ENCODE data around the gene ZBTB45. TPM values are rescaled to one million over a fixed set of nuclear protein-coding genes. Genes with fewer than 3 reads are reported as not detected.

The ZBTB45 gene
- total and polyA plus RNA-seq, 4 donors = 3.0 to 15.6 (median 10.1) TPM

- 82 to 90% methylated on average over 7 of the region's 7 CpGs for WGBS, 2 donors
- DNase-seq (peak in 1 of 2 donors; percentile 42), ATAC-seq (ENCODE audit: low FRiP score) (no peak)
- no peaks in the 10 kb centered on the region for H3K36me3 ChIP-seq (ENCODE audit: control insufficient read depth in 1 of 2, insufficient read depth in 2 of 2, low read length in 1 of 2)
- H3K4me1 ChIP-seq (ENCODE audit: control insufficient read depth in 1 of 2, insufficient read depth in 2 of 2, low read length in 2 of 2) = peaks cover 0 to 3% of the 10 kb centered on the region in 2 donors
- intact Hi-C loops (cut with DNase I) = no loop called here
- H3K27ac ChIP-seq (ENCODE audit: low read depth in 1 of 2, low read length in 2 of 2) = peak overlapping the region in 1 of 2 donors; percentile 1
- H3K4me3 ChIP-seq (ENCODE audit: low read length in 2 of 2) = no peak overlapping the region
- no peaks in the 10 kb centered on the region for H3K27me3 ChIP-seq (ENCODE audit: control insufficient read depth in 1 of 2, insufficient read depth in 2 of 2, low read length in 1 of 2)
- no peaks in the 10 kb centered on the region for H3K9me3 ChIP-seq (ENCODE audit: control insufficient read depth, low read length)
These were observed 37.2 kb downstream of the ZBTB45 start for GRCh38 chr19:58482372-58482771.

- no peak overlapping the region for H3K27ac ChIP-seq (ENCODE audit: low read depth in 1 of 2, low read length in 2 of 2)
- H3K27me3 ChIP-seq (ENCODE audit: control insufficient read depth in 1 of 2, insufficient read depth in 2 of 2, low read length in 1 of 2) = no peaks in the 10 kb centered on the region
- no peaks in the 10 kb centered on the region for H3K9me3 ChIP-seq (ENCODE audit: control insufficient read depth, low read length)
- no peak overlapping the region for H3K4me3 ChIP-seq (ENCODE audit: low read length in 2 of 2)
- no peak for DNase-seq
- WGBS, 2 donors = 72 to 79% methylated on average over 2 of the region's 2 CpGs
- intact Hi-C loops (cut with DNase I) = no loop called here
- no peaks in the 10 kb centered on the region for H3K36me3 ChIP-seq (ENCODE audit: control insufficient read depth in 1 of 2, insufficient read depth in 2 of 2, low read length in 1 of 2)
- H3K4me1 ChIP-seq (ENCODE audit: control insufficient read depth in 1 of 2, insufficient read depth in 2 of 2, low read length in 2 of 2) = peaks cover 0 to 3% of the 10 kb centered on the region in 2 donors
- ATAC-seq (ENCODE audit: low FRiP score) = no peak
These were observed 38.8 kb downstream of the ZBTB45 start for GRCh38 chr19:58480831-58481230.

GRCh38 chr19:58480481-58480830, 39.2 kb downstream of the ZBTB45 start:
- DNase-seq = no peak
- Histone ChIP-seq H3K36me3 (ENCODE audit: control insufficient read depth in 1 of 2, insufficient read depth in 2 of 2, low read length in 1 of 2) (no peaks in the 10 kb centered on the region), H3K27me3 (ENCODE audit: control insufficient read depth in 1 of 2, insufficient read depth in 2 of 2, low read length in 1 of 2) (no peaks in the 10 kb centered on the region), H3K9me3 (ENCODE audit: control insufficient read depth, low read length) (no peaks in the 10 kb centered on the region), H3K4me1 (ENCODE audit: control insufficient read depth in 1 of 2, insufficient read depth in 2 of 2, low read length in 2 of 2) (peaks cover 0 to 3% of the 10 kb centered on the region in 2 donors), H3K4me3 (ENCODE audit: low read length in 2 of 2) (no peak overlapping the region), H3K27ac (ENCODE audit: low read depth in 1 of 2, low read length in 2 of 2) (no peak overlapping the region)
- WGBS, 2 donors = 91% methylated on average over 20 of the region's 20 CpGs
- ATAC-seq (ENCODE audit: low FRiP score) = no peak
- intact Hi-C loops (cut with DNase I) = no loop called here

GRCh38 chr19:58479736-58480480, 39.7 kb downstream of the ZBTB45 start:
- Histone ChIP-seq H3K9me3 (ENCODE audit: control insufficient read depth, low read length) (no peaks in the 10 kb centered on the region), H3K27ac (ENCODE audit: low read depth in 1 of 2, low read length in 2 of 2) (no peak overlapping the region), H3K4me3 (ENCODE audit: low read length in 2 of 2) (no peak overlapping the region), H3K27me3 (ENCODE audit: control insufficient read depth in 1 of 2, insufficient read depth in 2 of 2, low read length in 1 of 2) (no peaks in the 10 kb centered on the region), H3K4me1 (ENCODE audit: control insufficient read depth in 1 of 2, insufficient read depth in 2 of 2, low read length in 2 of 2) (peaks cover 0 to 3% of the 10 kb centered on the region in 2 donors), H3K36me3 (ENCODE audit: control insufficient read depth in 1 of 2, insufficient read depth in 2 of 2, low read length in 1 of 2) (no peaks in the 10 kb centered on the region)
- intact Hi-C loops (cut with DNase I) = no loop called here
- DNase-seq = no peak
- 89 to 90% methylated on average over 28 of the region's 28 CpGs for WGBS, 2 donors
- no peak for ATAC-seq (ENCODE audit: low FRiP score)

GRCh38 chr19:58479303-58479702, 40.3 kb downstream of the ZBTB45 start:
- no peaks in the 10 kb centered on the region for H3K9me3 ChIP-seq (ENCODE audit: control insufficient read depth, low read length)
- DNase-seq (no peak), ATAC-seq (ENCODE audit: low FRiP score) (no peak)
- H3K27ac ChIP-seq (ENCODE audit: low read depth in 1 of 2, low read length in 2 of 2) = no peak overlapping the region
- intact Hi-C loops (cut with DNase I) = no loop called here
- H3K27me3 ChIP-seq (ENCODE audit: control insufficient read depth in 1 of 2, insufficient read depth in 2 of 2, low read length in 1 of 2) = no peaks in the 10 kb centered on the region
- no peaks in the 10 kb centered on the region for H3K36me3 ChIP-seq (ENCODE audit: control insufficient read depth in 1 of 2, insufficient read depth in 2 of 2, low read length in 1 of 2)
- H3K4me1 ChIP-seq (ENCODE audit: control insufficient read depth in 1 of 2, insufficient read depth in 2 of 2, low read length in 2 of 2) = peaks cover 0 to 3% of the 10 kb centered on the region in 2 donors
- WGBS, 2 donors = 91 to 95% methylated on average over 7 of the region's 7 CpGs
- H3K4me3 ChIP-seq (ENCODE audit: low read length in 2 of 2) = no peak overlapping the region

GRCh38 chr19:58477871-58478270, 41.7 kb downstream of the ZBTB45 start:
- Histone ChIP-seq H3K36me3 (ENCODE audit: control insufficient read depth in 1 of 2, insufficient read depth in 2 of 2, low read length in 1 of 2) (no peaks in the 10 kb centered on the region), H3K4me3 (ENCODE audit: low read length in 2 of 2) (no peak overlapping the region), H3K4me1 (ENCODE audit: control insufficient read depth in 1 of 2, insufficient read depth in 2 of 2, low read length in 2 of 2) (no peaks in the 10 kb centered on the region), H3K9me3 (ENCODE audit: control insufficient read depth, low read length) (no peaks in the 10 kb centered on the region), H3K27me3 (ENCODE audit: control insufficient read depth in 1 of 2, insufficient read depth in 2 of 2, low read length in 1 of 2) (no peaks in the 10 kb centered on the region), H3K27ac (ENCODE audit: low read depth in 1 of 2, low read length in 2 of 2) (no peak overlapping the region)
- 90 to 100% methylated on average over 1 of the region's 1 CpG for WGBS, 2 donors
- intact Hi-C loops (cut with DNase I) = no loop called here
- ATAC-seq (ENCODE audit: low FRiP score) = no peak
- no peak for DNase-seq

GRCh38 chr19:58477130-58477529, 42.5 kb downstream of the ZBTB45 start:
- intact Hi-C loops (cut with DNase I) = no loop called here
- no peaks in the 10 kb centered on the region for H3K36me3 ChIP-seq (ENCODE audit: control insufficient read depth in 1 of 2, insufficient read depth in 2 of 2, low read length in 1 of 2)
- DNase-seq (no peak), ATAC-seq (ENCODE audit: low FRiP score) (no peak)
- 81 to 83% methylated on average over 15 of the region's 15 CpGs for WGBS, 2 donors
- no peaks in the 10 kb centered on the region for H3K27me3 ChIP-seq (ENCODE audit: control insufficient read depth in 1 of 2, insufficient read depth in 2 of 2, low read length in 1 of 2)
- no peak overlapping the region for H3K4me3 ChIP-seq (ENCODE audit: low read length in 2 of 2)
- H3K27ac ChIP-seq (ENCODE audit: low read depth in 1 of 2, low read length in 2 of 2) = no peak overlapping the region
- no peaks in the 10 kb centered on the region for H3K9me3 ChIP-seq (ENCODE audit: control insufficient read depth, low read length)
- no peaks in the 10 kb centered on the region for H3K4me1 ChIP-seq (ENCODE audit: control insufficient read depth in 1 of 2, insufficient read depth in 2 of 2, low read length in 2 of 2)

GRCh38 chr19:58476498-58477015, 43.1 kb downstream of the ZBTB45 start:
- DNase-seq (peak in 1 of 2 donors; percentile 82), ATAC-seq (ENCODE audit: low FRiP score) (peak; percentile 1)
- Histone ChIP-seq H3K36me3 (ENCODE audit: control insufficient read depth in 1 of 2, insufficient read depth in 2 of 2, low read length in 1 of 2) (peaks cover 0 to 3% of the 10 kb centered on the region in 2 donors), H3K4me1 (ENCODE audit: control insufficient read depth in 1 of 2, insufficient read depth in 2 of 2, low read length in 2 of 2) (no peaks in the 10 kb centered on the region), H3K9me3 (ENCODE audit: control insufficient read depth, low read length) (no peaks in the 10 kb centered on the region), H3K27me3 (ENCODE audit: control insufficient read depth in 1 of 2, insufficient read depth in 2 of 2, low read length in 1 of 2) (no peaks in the 10 kb centered on the region), H3K27ac (ENCODE audit: low read depth in 1 of 2, low read length in 2 of 2) (peak overlapping the region; percentile 7 to 78), H3K4me3 (ENCODE audit: low read length in 2 of 2) (peak overlapping the region; percentile 22 to 32)
- 1 to 2% methylated on average over 27 of the region's 27 CpGs for WGBS, 2 donors
- intact Hi-C loops (cut with DNase I) = no loop called here
